GM12878 (cell line): ENCODE data around the gene SLC19A3. TPM values are rescaled to one million over a fixed set of nuclear protein-coding genes. Genes with fewer than 3 reads are reported as not detected.

Experiments used
- ATAC-seq: fragments of 200-7000 bp; cut with Tn5 transposase; 3 replicates; pipeline ENCODE4 v1.9.1; 2020; ENCODE audit warnings: mild to moderate bottlenecking, moderate library complexity
- BruUV-seq: library from RNA; stranded (reverse); fragments of 400-500 nt; replicated peaks from 2 replicates; lab custom pipeline; 2021; lab: Mats Ljungman, UMichigan
- CTCF ChIA-PET: fragments of 300-600 bp; sonication (Branson Sonifier 250); formaldehyde crosslinking; extraction: SDS; loops from one replicate; lab custom pipeline; 2021; ENCODE audit warnings: inconsistent platforms; lab: Yijun Ruan, JAX
- POLR2A ChIA-PET: fragments of 350-600 bp; formaldehyde crosslinking; extraction: SDS; loops from one replicate; lab custom pipeline; 2021; ENCODE audit warnings: inconsistent platforms; lab: Charles Lee
- RAD21 ChIA-PET: fragments of 300-600 bp; sonication (Branson Sonifier 250); formaldehyde crosslinking; loops from one replicate; lab custom pipeline; 2023; ENCODE audit warnings: antibody characterized with exemption; ENCODE audit not compliant: unreplicated experiment; lab: Charles Lee
- SMC1A ChIA-PET: fragments of 300-600 bp; sonication (Branson Sonifier 250); formaldehyde crosslinking; loops from one replicate; lab custom pipeline; 2023; ENCODE audit not compliant: unreplicated experiment, uncharacterized antibody; lab: Charles Lee
- DNase-seq: peaks from one replicate; pipeline ENCODE4 v3.0.0-alpha.2; 2011; ENCODE audit warnings: low read depth, low spot score
- FAIRE-seq: peaks from 3 replicates; lab custom pipeline; 2011; peaks lifted over from hg19 to GRCh38; lab: Jason Lieb, UNC
- H2AFZ ChIP-seq: 2 replicates; pipeline ENCODE4 v1.6.0; 2011; ENCODE audit warnings: low read depth, low read length, control low read depth; ENCODE audit not compliant: control insufficient read depth
- H3K27ac ChIP-seq: 2 replicates; pipeline ENCODE4 v1.5.1; 2011; ENCODE audit warnings: control low read depth; ENCODE audit not compliant: control insufficient read depth, insufficient read depth
- H3K27me3 ChIP-seq, 2 experiments: replicated peaks in 1 of 2; 2 replicates each; pipeline versions ENCODE4 v1.6.0 to v1.6.1; 2011; ENCODE audit warnings: low read length in 1 of 2; ENCODE audit not compliant: control insufficient read depth in 2 of 2, insufficient read depth in 2 of 2
- H3K36me3 ChIP-seq, 2 experiments: 2 replicates each; pipeline ENCODE4 v1.5.1; 2011; ENCODE audit warnings: low read length in 1 of 2; ENCODE audit not compliant: control insufficient read depth in 2 of 2, insufficient read depth in 2 of 2
- H3K4me1 ChIP-seq: 2 replicates; pipeline ENCODE4 v1.6.1; 2011; ENCODE audit warnings: mild to moderate bottlenecking, low read length, moderate library complexity, mixed read lengths; ENCODE audit not compliant: control insufficient read depth, insufficient read depth
- H3K4me2 ChIP-seq: 2 replicates; pipeline ENCODE4 v1.6.0; 2011; ENCODE audit warnings: control low read depth; ENCODE audit not compliant: control insufficient read depth, insufficient read depth
- H3K4me3 ChIP-seq: fragments of 200-600 bp; sonication (generic); 2 replicates; pipeline ENCODE4 v1.5.1; 2016
- H3K79me2 ChIP-seq: 2 replicates; pipeline ENCODE4 v1.6.0; 2011; ENCODE audit warnings: low read length; ENCODE audit not compliant: control insufficient read depth, insufficient read depth
- H3K9ac ChIP-seq: 2 replicates; pipeline ENCODE4 v1.8.0; 2011; ENCODE audit warnings: low read length, control low read depth, mixed read lengths; ENCODE audit not compliant: control insufficient read depth, insufficient read depth
- H3K9me3 ChIP-seq: replicated peaks from 3 replicates; pipeline ENCODE4 v1.5.1; 2011; ENCODE audit warnings: mild to moderate bottlenecking, low read length; ENCODE audit not compliant: control insufficient read depth, insufficient read depth
- H4K20me1 ChIP-seq: 2 replicates; pipeline ENCODE4 v1.6.0; 2011; ENCODE audit not compliant: control insufficient read depth, insufficient read depth
- CEBPB ChIP-seq, 2 experiments: fragments of 150-350 bp in 1 of 2; IDR thresholded peaks; 2 replicates each; pipeline ENCODE4 v1.6.1; 2012 to 2014; ENCODE audit warnings: low read depth in 2 of 2, low read length in 2 of 2, borderline replicate concordance in 1 of 2, inconsistent platforms in 1 of 2
- DPF2 ChIP-seq: fragments of 450-650 bp; IDR thresholded peaks from 2 replicates; pipeline ENCODE4 v1.6.1; 2017; ENCODE audit warnings: mild to moderate bottlenecking
- KDM1A ChIP-seq: fragments of 200-600 bp; sonication (generic); IDR thresholded peaks from 2 replicates; pipeline ENCODE4 v1.6.1; 2016; ENCODE audit warnings: borderline replicate concordance
- WGBS: methylation state at CpG from one replicate; pipeline ENCODE4 v1.1.6; 2016; ENCODE audit warnings: low lambda C conversion rate; ENCODE audit not compliant: insufficient replicate concordance, insufficient coverage; ENCODE audit errors: missing lambda C conversion rate; 5-methylcytosine and 5-hydroxymethylcytosine counted together
- in situ Hi-C: fragments of 300-500 bp; cut with MboI; formaldehyde crosslinking; loops from 9 replicates; pipeline ENCODE4 v1.14.3; 2018; ENCODE audit warnings: mixed read lengths
- intact Hi-C: fragments of 100-400 bp; cut with micrococcal nuclease; formaldehyde crosslinking; loops from one replicate; pipeline ENCODE4 v1.14.2; 2022; ENCODE audit not compliant: unreplicated experiment
- polyA plus RNA-seq, 11 experiments: library from polyadenylated mRNA; depleted of rRNA in 4 of 11; unstranded in 6 of 11; stranded (reverse) in 5 of 11; fragments of >200 nt; fragmentation: Nextera tagmentation in 4 of 11; fragmentation: Illumina TruSeq in 1 of 11; extraction: Ambion mirVana in 4 of 11; extraction: Trizol in 1 of 11; gene quantifications; 1 replicate in 1 of 11; 2 replicates in 10 of 11; pipeline versions ENCODE4 v1.2.1 to v1.2.3, GENCODE V29; 2011 to 2016; ENCODE audit warnings: inconsistent platforms in 2 of 11, missing spikeins in 2 of 11, low read depth in 1 of 11
- total RNA-seq, 4 experiments: library from RNA; depleted of rRNA in 3 of 4; stranded (reverse); fragments of >200 nt in 3 of 4; fragmentation: Illumina TruSeq in 1 of 4; extraction: Trizol in 1 of 4; gene quantifications; 2 replicates each; pipeline versions ENCODE4 v1.2.1 to v1.2.3, GENCODE V29; 2013 to 2021
- TF ChIP-seq, protein P1 (sequence below): IDR thresholded peaks from 2 replicates; pipeline ENCODE4 v1.6.1; 2012; ENCODE audit warnings: low read depth, low read length, improper control_type of control experiment
- TF ChIP-seq, protein P2 (sequence below): fragments of 450-650 bp; IDR thresholded peaks from 2 replicates; pipeline ENCODE4 v1.6.1; 2018; ENCODE audit warnings: mild to moderate bottlenecking, low read depth, moderate library complexity; ENCODE audit not compliant: partially characterized antibody

Gene SLC19A3
- total and polyA plus RNA-seq, 10 of the 15 experiments (the other 5 are each of a cell fraction or from before 2014, with no cell fraction given): not detected

DNA sequence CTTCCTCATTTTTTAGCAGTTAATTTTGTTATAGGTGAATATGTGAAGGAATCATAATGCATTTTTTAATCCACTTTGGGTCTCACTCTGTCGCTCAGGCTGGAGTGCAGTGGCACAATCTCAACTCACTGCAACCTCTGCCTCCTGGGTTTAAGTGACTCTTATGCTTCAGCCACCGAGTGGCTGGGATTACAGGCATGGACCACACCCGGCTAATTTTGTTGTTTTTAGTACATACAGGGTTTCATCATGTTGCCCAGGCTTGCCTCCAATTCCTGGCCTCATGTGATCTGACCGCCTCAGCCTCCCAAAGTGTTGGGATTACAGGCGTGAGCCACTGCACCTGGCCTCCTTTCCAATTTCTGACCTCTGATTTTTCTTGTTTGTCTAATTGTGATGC lies 33.6 kb downstream of the SLC19A3 start (continued):
- TF ChIP-seq, protein P1, sequence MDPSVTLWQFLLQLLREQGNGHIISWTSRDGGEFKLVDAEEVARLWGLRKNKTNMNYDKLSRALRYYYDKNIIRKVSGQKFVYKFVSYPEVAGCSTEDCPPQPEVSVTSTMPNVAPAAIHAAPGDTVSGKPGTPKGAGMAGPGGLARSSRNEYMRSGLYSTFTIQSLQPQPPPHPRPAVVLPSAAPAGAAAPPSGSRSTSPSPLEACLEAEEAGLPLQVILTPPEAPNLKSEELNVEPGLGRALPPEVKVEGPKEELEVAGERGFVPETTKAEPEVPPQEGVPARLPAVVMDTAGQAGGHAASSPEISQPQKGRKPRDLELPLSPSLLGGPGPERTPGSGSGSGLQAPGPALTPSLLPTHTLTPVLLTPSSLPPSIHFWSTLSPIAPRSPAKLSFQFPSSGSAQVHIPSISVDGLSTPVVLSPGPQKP: no peak

DNA sequence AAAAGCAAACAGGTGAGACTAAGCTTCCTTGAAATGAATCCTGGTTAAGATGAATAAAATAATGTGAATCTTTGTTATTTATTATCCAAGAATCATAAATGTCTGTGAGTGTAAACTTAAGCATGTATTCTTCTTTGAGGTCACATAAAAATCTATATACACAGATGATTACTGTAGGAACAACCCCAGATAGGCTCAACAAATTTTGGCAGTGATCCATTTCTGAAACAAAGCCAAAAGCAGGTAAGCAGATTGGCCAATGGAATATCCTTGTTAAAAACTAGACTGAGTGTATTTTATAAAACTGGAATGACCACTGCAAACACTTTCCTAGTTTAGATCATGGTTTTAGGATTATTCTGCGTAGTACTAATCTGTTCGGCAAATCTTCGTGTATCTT lies 39.9 kb downstream of the SLC19A3 start:
- Histone ChIP-seq H2AFZ (no peak overlapping the region), H4K20me1 (no peaks in the 10 kb centered on the region), H3K4me3 (no peak overlapping the region), H3K9ac (no peak overlapping the region), H3K36me3 (no peaks in the 10 kb centered on the region), H3K27me3 (no peaks in the 10 kb centered on the region), H3K79me2 (no peaks in the 10 kb centered on the region), H3K4me1 (no peaks in the 10 kb centered on the region), H3K4me2 (no peak overlapping the region), H3K9me3 (no peaks in the 10 kb centered on the region; the same call in 2 of the 3 replicates), H3K27ac (no peak overlapping the region)
- FAIRE-seq: no peak
- no peak for DNase-seq
- in situ Hi-C loops: no loop called here
- WGBS: 95% methylated on average over 3 of the region's 3 CpGs
- no peak for ATAC-seq
- intact Hi-C loops: no loop called here
- CTCF ChIA-PET: no interaction called here
- POLR2A ChIA-PET: no interaction called here
- SMC1A ChIA-PET: no interaction called here
- RAD21 ChIA-PET: no interaction called here
- BruUV-seq: no TSS peak
- TF ChIP-seq, protein P2, sequence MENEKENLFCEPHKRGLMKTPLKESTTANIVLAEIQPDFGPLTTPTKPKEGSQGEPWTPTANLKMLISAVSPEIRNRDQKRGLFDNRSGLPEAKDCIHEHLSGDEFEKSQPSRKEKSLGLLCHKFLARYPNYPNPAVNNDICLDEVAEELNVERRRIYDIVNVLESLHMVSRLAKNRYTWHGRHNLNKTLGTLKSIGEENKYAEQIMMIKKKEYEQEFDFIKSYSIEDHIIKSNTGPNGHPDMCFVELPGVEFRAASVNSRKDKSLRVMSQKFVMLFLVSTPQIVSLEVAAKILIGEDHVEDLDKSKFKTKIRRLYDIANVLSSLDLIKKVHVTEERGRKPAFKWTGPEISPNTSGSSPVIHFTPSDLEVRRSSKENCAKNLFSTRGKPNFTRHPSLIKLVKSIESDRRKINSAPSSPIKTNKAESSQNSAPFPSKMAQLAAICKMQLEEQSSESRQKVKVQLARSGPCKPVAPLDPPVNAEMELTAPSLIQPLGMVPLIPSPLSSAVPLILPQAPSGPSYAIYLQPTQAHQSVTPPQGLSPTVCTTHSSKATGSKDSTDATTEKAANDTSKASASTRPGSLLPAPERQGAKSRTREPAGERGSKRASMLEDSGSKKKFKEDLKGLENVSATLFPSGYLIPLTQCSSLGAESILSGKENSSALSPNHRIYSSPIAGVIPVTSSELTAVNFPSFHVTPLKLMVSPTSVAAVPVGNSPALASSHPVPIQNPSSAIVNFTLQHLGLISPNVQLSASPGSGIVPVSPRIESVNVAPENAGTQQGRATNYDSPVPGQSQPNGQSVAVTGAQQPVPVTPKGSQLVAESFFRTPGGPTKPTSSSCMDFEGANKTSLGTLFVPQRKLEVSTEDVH: no peak
- TF ChIP-seq CEBPB (IDR thresholded peaks at IDR 0.05; ENCODE audit: borderline replicate concordance in 1 of 2, low read depth in 2 of 2, low read length in 2 of 2) (no peak), DPF2 (no peak), KDM1A (no peak)
